HG03469 (cell line): ENCODE results near the gene ADCY6.
"Not testable (repeated sequence)": the region's sequence is repeated elsewhere in the genome, so short reads cannot be mapped to it uniquely, and the experiment has no call there.

Experiments
- ATAC-seq: cut with Tn5 transposase; IDR thresholded peaks from one replicate; pipeline ENCODE4 v1.9.1; 2021; ENCODE audit warnings: mild to moderate bottlenecking, moderate library complexity, moderate number of reproducible peaks; ENCODE audit not compliant: unreplicated experiment

Gene ADCY6

DNA sequence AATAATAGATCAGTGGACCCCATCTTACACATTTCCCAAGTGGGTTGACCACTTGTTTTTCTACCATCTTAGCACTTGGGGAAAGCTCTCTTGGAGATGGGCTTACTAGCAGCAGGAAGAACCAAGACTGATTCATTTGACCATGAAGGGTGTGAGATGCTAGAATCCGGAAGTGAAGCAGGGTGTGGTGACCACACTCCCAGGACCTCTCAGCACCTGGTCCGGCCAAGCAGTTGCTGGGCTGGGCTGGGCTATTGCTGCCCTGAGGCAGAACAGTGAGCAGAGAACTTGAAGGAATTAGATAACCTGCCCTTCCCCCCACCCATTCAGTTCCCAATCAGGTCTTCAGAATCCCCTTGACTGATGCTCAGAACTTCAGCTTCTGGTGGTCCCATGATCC, 24.4 kb downstream of the ADCY6 start:
- no peak for ATAC-seq

DNA sequence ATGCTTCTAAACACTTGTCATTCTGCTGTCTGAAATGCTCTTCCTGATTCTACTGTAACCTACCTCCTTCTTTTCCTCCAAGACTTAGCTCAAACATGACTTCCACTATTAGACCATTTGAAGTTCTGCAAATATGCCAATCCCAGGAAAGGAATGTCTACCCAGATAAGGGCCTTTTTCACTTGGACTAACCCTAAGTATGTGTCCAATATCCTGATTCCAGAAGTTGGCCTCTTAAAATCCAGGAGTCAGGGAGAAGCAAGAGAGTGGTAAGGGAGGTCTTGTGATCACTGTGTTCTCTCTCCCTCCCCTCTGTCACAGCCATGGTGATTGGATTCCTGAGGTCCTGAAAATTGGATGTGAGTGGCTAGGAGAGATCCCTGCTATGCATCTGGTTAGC, 30.2 kb downstream of the ADCY6 start:
- ATAC-seq = no peak

DNA sequence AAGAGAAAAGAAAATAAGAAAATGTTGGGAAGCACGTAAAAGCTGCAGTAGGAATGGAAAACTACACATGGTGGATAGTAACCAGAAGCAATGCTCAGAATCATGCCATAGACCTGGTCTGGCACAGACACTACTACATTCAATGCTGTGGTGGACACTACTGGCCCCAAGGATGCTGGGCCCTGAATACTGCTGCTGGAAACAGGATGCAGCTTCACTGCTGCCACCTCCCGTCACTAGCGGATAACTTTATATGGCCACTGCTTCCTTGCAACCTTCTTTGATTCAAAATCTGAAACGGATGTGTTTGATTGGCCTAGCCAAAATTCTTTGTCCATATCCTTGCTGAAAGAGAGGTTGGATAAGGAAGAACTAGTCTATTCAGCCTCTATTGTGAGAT, 30.7 kb downstream of the ADCY6 start:
- no peak for ATAC-seq

DNA sequence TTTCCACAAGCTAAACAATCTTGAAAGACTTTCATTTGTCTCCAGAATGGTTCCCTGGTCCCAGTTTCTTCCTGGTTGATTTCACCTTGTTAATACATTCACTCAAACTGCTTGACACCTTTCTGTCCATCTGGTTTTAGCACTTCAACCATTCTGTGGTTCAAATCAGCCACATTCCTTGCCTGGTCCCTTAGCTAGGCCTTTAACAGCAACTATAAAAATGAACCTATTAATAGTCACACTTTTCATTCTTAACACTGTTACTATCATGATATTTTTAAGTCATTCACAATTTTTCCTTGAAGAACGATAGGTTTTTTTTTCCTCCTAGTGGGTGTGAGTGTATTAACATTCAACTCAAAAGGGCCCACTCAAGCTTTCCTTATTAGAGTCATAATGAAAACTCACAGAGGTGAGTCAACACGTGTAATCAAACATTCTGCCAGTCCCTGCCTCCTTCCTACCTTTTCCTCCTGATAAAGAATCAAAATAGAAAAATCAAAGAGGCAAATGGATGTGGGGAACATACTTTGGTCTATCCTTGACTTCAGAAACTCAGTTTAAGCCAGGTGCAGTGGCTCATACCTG, 38.0 kb downstream of the ADCY6 start:
- no peak for ATAC-seq

DNA sequence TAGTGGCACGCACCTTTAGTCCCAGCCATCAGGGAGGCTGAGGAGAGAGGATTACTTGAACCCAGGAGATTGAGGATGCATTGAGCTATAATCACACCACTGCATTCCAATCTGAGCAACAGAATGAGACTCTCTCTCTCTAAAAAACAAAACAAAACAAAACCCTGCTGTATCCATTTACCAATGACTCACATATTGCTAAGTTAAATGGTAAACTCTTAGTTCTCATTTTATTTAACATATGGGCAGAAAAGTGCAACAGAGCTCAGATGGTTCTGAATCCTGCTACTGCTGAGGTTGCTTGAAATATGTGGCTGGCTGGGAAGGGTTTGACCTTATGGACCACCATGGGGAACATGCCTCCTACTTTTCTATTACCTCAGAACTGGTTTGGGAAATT, 38.7 kb downstream of the ADCY6 start:
- ATAC-seq = no peak

DNA sequence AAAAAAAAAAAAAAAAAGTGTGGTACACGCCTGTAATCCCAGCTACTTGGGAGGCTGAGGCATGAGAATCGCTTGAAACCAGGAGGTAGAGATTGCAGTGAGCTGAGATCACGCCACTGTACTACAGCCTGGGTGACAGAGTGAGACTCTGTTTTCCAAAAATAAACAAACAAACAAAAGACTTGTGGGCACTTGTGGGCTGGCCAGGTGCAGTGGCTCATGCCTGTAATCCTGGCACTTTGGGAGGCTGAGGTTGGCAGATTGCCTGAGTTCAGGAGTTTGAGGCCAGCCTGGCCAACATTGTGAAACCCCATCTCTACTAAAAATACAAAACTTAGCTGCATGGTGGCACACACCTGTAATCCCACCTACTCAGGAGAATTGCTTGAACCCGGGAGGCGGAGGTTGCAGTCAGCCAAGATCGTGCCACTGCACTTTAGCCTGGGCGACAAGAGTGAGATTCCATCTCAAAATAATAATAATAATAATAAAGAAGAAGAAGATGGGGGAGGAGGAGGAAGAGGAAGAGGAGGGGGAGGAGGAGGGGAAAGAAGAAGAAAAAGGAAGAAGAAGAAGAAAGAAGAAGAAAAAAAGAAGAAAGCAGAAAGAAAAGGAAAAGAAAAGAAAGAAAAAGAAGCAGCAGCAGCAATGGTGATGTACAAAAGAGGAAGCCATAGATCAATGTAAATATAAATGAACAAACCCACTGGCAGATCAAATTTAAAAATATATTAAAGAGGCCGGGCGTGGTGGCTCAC, 44.5 kb downstream of the ADCY6 start:
- no peak for ATAC-seq

DNA sequence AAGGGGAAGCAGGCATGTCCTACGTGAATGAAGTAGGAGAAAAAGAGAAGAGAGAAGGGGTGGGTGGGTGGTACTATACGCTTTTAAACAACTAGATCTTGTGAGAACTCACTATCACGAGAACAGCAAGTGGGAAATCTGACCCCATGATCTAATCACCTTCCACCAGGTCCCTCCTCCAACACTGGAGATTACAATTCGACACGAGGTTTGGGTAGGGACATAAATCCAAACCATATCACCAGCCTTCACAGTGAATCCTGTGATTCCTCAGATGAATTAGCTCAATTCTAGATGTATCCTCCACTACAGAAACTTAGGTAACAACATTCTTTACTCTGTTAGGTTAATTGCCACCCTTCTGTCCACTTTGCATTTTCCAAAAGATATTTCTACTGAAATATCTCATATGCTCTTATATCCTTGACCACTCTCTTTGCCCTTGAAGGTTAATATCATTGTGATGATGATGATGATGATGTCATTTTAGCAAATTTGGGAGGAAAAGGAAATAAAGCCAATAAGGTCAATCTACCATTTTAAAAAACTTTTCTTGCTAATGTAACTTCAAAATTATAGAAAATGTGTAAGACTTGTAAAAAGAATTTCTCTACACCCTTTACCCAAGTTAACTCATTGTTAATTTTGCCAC, 49.1 kb downstream of the ADCY6 start:
- no peak for ATAC-seq

DNA sequence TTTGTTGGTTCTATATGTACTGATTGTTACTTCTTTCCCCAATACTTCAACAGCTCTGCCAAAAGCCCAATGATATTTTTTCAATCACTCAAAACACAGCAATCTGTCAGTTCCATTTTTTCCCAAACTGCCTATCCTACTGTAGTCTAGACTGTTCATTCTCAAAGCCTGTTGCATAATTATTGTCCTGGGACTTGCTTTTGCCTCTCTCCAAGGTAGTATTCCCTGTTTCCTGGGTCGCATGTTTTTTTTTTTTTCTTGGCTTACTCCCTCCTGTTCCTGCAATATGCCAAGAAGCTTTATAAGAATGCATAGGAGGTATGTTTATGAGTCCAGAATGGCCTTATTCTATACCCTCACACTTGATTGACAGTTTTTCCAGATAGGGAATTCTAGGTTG, 52.4 kb downstream of the ADCY6 start:
- no peak for ATAC-seq

DNA sequence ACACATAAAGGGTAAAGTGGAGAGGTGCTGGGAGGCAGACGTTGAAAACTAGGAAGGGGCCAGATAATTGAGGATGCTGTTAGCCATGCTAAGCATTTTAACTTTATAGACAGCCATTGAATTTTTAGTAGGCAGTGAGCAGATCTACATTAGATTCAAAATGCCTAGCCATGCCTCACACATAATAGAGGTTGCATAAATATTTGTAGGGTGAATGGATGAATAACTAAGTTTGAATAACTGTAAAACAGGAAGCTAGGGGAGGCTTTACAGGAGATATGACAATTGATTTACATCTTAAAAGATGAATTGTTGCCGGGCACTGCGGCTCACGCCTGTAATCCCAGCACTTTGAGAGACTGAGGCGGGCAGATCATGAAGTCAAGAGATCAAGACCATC, 60.1 kb downstream of the ADCY6 start:
- ATAC-seq = no peak

DNA sequence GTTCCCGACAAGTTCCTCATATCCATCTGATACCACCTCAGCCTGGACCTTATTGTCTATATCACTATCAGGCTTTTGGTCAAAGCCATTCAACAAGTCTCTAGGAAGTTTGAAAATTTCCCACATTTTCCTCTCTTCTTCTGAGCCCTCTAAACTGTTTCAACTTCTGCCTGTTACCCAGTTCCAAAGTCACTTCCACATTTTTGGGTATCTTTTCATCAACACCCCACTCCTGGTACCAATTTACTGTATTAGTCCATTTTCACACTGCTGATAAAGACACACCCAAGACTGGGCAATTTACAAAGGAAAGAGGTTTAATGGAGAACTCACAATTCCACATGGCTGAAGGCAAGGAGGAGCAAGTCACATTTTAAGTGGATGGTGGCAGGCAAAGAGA, 68.2 kb downstream of the ADCY6 start:
- ATAC-seq = not testable (repeated sequence)

DNA sequence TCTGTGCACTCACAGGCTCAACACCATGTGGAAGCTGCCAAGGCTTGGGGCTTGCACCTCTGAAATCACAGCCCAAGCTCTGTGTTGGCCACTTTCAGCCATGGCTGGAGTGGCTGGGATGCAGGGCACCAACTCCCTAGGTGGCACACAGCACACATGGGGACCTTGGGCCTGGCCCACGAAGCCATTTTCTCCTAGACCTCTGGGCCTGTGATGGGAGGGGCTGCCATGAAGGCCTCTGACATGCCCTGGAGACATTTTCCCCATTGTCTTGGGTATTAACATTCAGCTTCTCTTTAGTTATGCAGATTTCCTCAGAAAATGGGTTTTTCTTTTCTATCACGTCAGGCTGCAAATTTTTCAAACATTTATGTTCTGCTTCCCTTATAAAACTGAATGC, 68.7 kb downstream of the ADCY6 start:
- not testable (repeated sequence) for ATAC-seq

DNA sequence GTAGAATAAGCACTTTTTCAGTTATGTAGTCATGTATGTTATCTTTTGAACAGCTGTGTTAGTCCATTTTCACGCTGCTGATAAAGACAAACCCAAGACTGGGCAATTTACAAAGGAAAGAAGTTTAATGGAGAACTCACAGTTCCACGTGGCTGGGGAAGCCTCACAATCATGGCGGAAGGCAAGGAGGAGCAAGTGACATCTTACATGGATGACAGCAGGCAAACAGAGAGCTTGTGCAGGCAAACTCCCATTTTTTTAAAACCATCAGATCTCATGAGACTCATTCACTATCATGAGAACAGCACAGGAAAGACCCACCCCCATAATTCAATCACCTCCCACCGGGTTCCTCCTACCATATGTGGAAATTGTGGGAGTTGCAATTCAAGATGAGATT, 69.9 kb downstream of the ADCY6 start:
- not testable (repeated sequence) for ATAC-seq

DNA sequence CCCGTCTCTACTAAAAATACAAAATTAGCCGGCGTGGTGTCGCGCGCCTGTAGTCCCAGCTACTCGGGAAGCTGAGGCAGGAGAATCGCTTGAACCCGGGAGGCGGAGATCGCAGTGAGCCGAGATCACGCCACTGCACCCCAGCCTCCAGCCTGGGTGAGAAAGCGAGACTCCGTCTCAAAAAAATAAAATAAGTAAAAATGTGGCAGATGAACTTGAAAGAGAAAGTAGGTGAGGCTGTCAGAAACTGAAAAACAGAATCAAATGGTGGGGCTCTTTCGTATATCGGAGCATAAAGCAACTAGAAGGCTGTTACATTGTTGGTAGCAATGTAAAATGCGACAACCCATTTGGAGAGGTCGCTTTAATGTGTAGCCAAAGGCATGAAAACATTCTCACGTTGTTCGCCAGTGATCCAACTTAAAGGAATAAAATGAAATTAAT, 71.6 kb downstream of the ADCY6 start:
- ATAC-seq = no peak

DNA sequence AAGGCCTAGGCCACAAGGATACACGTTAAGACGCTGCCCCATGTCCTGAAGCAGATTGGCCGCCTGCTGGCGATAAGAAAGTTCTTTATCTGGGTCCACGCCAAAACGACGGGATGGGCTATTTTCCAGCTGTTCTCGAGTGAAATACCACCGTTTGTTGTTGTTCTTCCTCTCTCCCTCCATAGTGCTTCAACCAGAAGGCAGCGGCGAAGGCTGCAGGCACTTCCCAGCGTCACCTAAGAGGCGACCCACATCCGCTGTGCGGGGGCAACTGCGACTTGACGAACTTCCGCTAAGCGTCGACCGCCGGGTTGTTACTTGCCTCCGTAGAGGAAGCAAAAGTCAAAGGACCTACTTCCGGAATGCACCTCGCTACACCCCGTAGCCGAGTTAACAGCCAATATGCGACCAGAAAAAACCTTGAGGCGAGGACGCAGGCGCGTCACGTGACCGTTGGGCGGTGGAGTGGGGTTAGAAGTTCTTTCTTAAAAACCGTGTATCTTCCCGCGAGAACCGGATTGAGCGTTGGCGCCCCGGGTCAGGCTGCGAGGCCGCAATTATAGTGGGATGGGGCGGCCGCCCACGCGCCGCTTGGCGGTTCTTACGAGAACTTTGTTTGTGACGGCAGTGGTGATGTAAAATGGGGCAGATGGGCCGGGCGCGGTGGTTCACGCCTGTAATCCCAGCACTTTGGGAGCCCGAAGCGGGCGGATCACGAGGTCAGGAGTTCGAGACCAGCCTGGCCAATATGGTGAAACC, 72.2 kb downstream of the ADCY6 start, which contains the start of gene CCNT1:
TSS of gene CCNT1 (minus strand) at position 215 of the 759 bp plus-strand sequence. CDS start at position 183, 32 bp downstream.
- peak; percentile 91 for ATAC-seq
